ENCODE measurements around the gene SNAP91. TPM values are rescaled to one million over a fixed set of nuclear protein-coding genes. Genes with fewer than 3 reads are reported as not detected.
A peak's percentile ranks its signal among the peaks of the same experiment; 100 is the strongest.

SNAP91 gene
- total and polyA plus RNA-seq, 2 of the 8 experiments (the other 6 are each of a cell fraction or from before 2014, with no cell fraction given), result 1.3 to 1.5 TPM

DNA sequence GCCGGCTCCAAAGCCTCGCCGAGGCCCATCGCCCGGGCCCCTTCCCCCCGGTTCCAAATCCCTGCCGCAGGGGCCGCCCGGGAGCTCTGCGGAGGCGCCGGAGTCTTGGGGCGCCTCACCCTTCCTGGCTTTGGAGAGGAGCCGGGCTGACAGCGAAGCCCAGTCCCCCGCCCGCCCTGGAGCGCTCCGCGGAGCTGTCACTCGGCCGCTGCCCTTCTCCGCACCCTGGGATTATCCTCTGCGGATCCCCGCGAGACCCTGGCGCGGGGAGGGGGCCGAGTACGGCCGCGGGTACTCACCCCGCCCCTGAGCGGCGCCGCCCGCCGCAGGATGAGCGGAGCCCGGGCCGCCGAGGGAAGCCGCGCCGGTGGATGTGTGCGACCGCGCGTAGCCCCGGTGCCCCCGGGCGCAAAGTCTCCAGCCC, 343 bp downstream of the SNAP91 start:
- Histone ChIP-seq H3K56ac (replicated peaks; ENCODE audit: insufficient read length, low read depth, low read length) (no peak overlapping the region), H3K9ac (replicated peaks in 1 of 4; ENCODE audit: extremely low read depth in 1 of 4, low read depth in 3 of 4, low read length in 3 of 4) (no peak overlapping the region), H3K4me2 (ENCODE audit: insufficient read depth in 1 of 2, low read depth in 2 of 2, low read length in 2 of 2) (peak overlapping the region; percentile 57 to 94), H3K79me2 (ENCODE audit: control insufficient read depth in 1 of 2, insufficient read depth in 2 of 2, low read length in 2 of 2) (no peaks in the 10 kb centered on the region), H2BK20ac (ENCODE audit: low read length) (no peak overlapping the region), H3K4ac (replicated peaks; ENCODE audit: insufficient read length, low read depth, low read length) (no peak overlapping the region), H3K23me2 (ENCODE audit: low read depth, low read length) (peaks cover 14% of the 10 kb centered on the region; the same call in 1 of the 2 replicates), H2AK5ac (ENCODE audit: low read depth, low read length) (no peak overlapping the region), H3K18ac (ENCODE audit: extremely low read depth, low read length) (no peak overlapping the region; the same call in 1 of the 2 replicates), H4K5ac (ENCODE audit: insufficient read length, low read depth, low read length) (no peak overlapping the region), H2BK12ac (ENCODE audit: low read depth, low read length) (no peak overlapping the region), H2BK15ac (ENCODE audit: low read length) (no peak overlapping the region), H2BK120ac (replicated peaks; ENCODE audit: low read depth, low read length) (no peak overlapping the region), H4K8ac (ENCODE audit: extremely low read depth, insufficient read depth, low read length) (no peak overlapping the region), H3K27me3 (replicated peaks in 1 of 4; ENCODE audit: control insufficient read depth in 3 of 4, extremely low read depth in 1 of 4, insufficient read depth in 3 of 4, low read length in 3 of 4) (peaks cover 7 to 34% (median 25%) of the 10 kb centered on the region in 4 experiments), H2BK5ac (ENCODE audit: low read depth, low read length) (no peak overlapping the region), H3K27ac (ENCODE audit: low read depth, low read length) (no peak overlapping the region), H3K36me3 (ENCODE audit: control insufficient read depth in 2 of 4, insufficient read depth in 4 of 4, low read length in 3 of 4) (no peaks in the 10 kb centered on the region), H3K14ac (ENCODE audit: insufficient read length) (no peak overlapping the region), H2AFZ (ENCODE audit: low read length) (peak overlapping the region; percentile 86; the same call in 1 of the 2 replicates), H3K79me1 (ENCODE audit: low read depth, low read length) (no peaks in the 10 kb centered on the region), H3K9me3 (ENCODE audit: insufficient read depth in 2 of 2, low read depth in 1 of 2, low read length in 1 of 2) (no peaks in the 10 kb centered on the region), H3K23ac (ENCODE audit: insufficient read length) (no peak overlapping the region), H3K4me3 (ENCODE audit: extremely low read depth in 1 of 4, insufficient read depth in 2 of 4, low read depth in 3 of 4, low read length in 4 of 4) (peak overlapping the region; percentile 47 to 84 (median 78)), H3K4me1 (replicated peaks in 1 of 4; ENCODE audit: control insufficient read depth in 3 of 4, insufficient read depth in 4 of 4, low read length in 3 of 4) (peaks cover 0 to 2% (median under 1%) of the 10 kb centered on the region in 4 experiments; a peak in 1 of 7 replicates), H4K20me1 (replicated peaks in 1 of 2; ENCODE audit: control insufficient read depth in 1 of 2, insufficient read depth in 2 of 2, low read length in 2 of 2) (no peaks in the 10 kb centered on the region), H4K91ac (replicated peaks; ENCODE audit: insufficient read length, low read length) (no peak overlapping the region)
- CTCF ChIA-PET (ENCODE audit: partially characterized antibody), result interaction anchor here (0.7 to 2.0 kb wide), 3 partner anchors 13 to 93 kb away, joined by 3 to 10 read pairs (median 4); no protein-coding TSS in a partner anchor
- FAIRE-seq (no peak), DNase-seq (ENCODE audit: low read depth in 1 of 2, low spot score in 2 of 2) (peak in 1 of 2 experiments; percentile 2)
- TF ChIP-seq EZH2 (IDR thresholded peaks at IDR 0.05; ENCODE audit: low read depth, low read length, severe bottlenecking) (peak; percentile 38), RBBP5 (IDR thresholded peaks at IDR 0.05; ENCODE audit: borderline replicate concordance, low read depth, low read length) (peak; percentile 49; the same call in 1 of the 2 replicates), CBX5 (IDR thresholded peaks at IDR 0.05; ENCODE audit: low read depth, low read length) (no peak)
- POLR2A ChIA-PET (ENCODE audit: partially characterized antibody), result interaction anchor here (1.2 kb wide), 1 partner anchor 144 kb away, joined by 3 read pairs; the partner anchor contains the start of gene RIPPLY2
- 1% methylated on average over 24 of the region's 52 CpGs; no CpG with 5 or more reads in 1 of the 2 experiments for WGBS, 2 experiments (ENCODE audit: extremely low coverage in 1 of 2, insufficient coverage in 1 of 2, insufficient read length in 1 of 2, insufficient replicate concordance in 2 of 2, low coverage in 1 of 2, low lambda C conversion rate in 2 of 2, missing lambda C conversion rate in 1 of 2)
